Caco-2 (cell line): Measurements from ENCODE around the gene GTPBP3. TPM values are rescaled to one million over a fixed set of nuclear protein-coding genes. Genes with fewer than 3 reads are reported as not detected.
"Not testable (repeated sequence)": the region's sequence is repeated elsewhere in the genome, so short reads cannot be mapped to it uniquely, and the experiment has no call there.

Experiments used
- BruUV-seq: library from RNA; stranded (reverse); fragments of 400-500 nt; replicated peaks from 2 replicates; lab custom pipeline; 2021; lab: Mats Ljungman, UMichigan
- CTCF ChIA-PET: fragments of 300-600 bp; sonication (Branson Sonifier 250); formaldehyde crosslinking; loops from one replicate; lab custom pipeline; 2022; ENCODE audit warnings: antibody characterized with exemption; lab: Charles Lee
- POLR2A ChIA-PET: fragments of 300-600 bp; sonication (Branson Sonifier 250); formaldehyde crosslinking; loops from one replicate; lab custom pipeline; 2022; ENCODE audit warnings: antibody characterized with exemption; lab: Charles Lee
- DNase-seq, 2 experiments: peaks; one replicate each; pipeline versions ENCODE4 v3.0.0 to v3.0.0-alpha.2; 2020 to 2022
- H3K27me3 ChIP-seq: replicated peaks from 2 replicates; pipeline ENCODE4 v1.6.0; 2011; ENCODE audit warnings: low read length; ENCODE audit not compliant: control insufficient read depth, insufficient read depth
- H3K36me3 ChIP-seq: 2 replicates; pipeline ENCODE4 v1.5.1; 2011; ENCODE audit warnings: low read length; ENCODE audit not compliant: control insufficient read depth, insufficient read depth
- H3K4me1 ChIP-seq: fragments of 250-450 bp; sonication (Bioruptor Pico); 2 replicates; pipeline ENCODE4 v1.5.1; 2020; ENCODE audit warnings: mild to moderate bottlenecking
- H3K4me3 ChIP-seq: 2 replicates; pipeline ENCODE4 v1.5.1; 2011; ENCODE audit warnings: low read depth, mild to moderate bottlenecking, control low read depth, low read length
- H3K9me3 ChIP-seq: fragments of 250-450 bp; sonication (Bioruptor Pico); 2 replicates; pipeline ENCODE4 v1.5.1; 2020; ENCODE audit warnings: mild to moderate bottlenecking, moderate library complexity
- H3K27ac Mint-ChIP-seq: one replicate; pipeline ENCODE4 v1.8.0; 2022; ENCODE audit warnings: mixed read lengths; ENCODE audit not compliant: unreplicated experiment
- H3K27me3 Mint-ChIP-seq: one replicate; pipeline ENCODE4 v1.8.0; 2022; ENCODE audit warnings: mixed read lengths; ENCODE audit not compliant: insufficient read depth, unreplicated experiment
- H3K36me3 Mint-ChIP-seq: one replicate; pipeline ENCODE4 v1.8.0; 2022; ENCODE audit warnings: mild to moderate bottlenecking, mixed read lengths; ENCODE audit not compliant: insufficient read depth, unreplicated experiment
- H3K4me1 Mint-ChIP-seq: one replicate; pipeline ENCODE4 v1.8.0; 2022; ENCODE audit warnings: low read depth, mixed read lengths; ENCODE audit not compliant: unreplicated experiment
- H3K4me3 Mint-ChIP-seq: one replicate; pipeline ENCODE4 v1.8.0; 2022; ENCODE audit warnings: mild to moderate bottlenecking, moderate library complexity, mixed read lengths; ENCODE audit not compliant: unreplicated experiment
- H3K9me3 Mint-ChIP-seq: one replicate; pipeline ENCODE4 v1.8.0; 2022; ENCODE audit warnings: mixed read lengths; ENCODE audit not compliant: unreplicated experiment
- CTCF ChIP-seq, 2 experiments: fragments of 200-600 bp in 1 of 2; IDR thresholded peaks; 1 replicate in 1 of 2; 2 replicates in 1 of 2; pipeline versions ENCODE4 v1.5.1 to v1.8.0; 2011 to 2022; ENCODE audit warnings: antibody characterized with exemption in 1 of 2, control low read depth in 1 of 2, inconsistent platforms in 1 of 2, low read depth in 1 of 2, low read length in 1 of 2, mild to moderate bottlenecking in 1 of 2, moderate library complexity in 1 of 2; ENCODE audit not compliant: insufficient read depth in 1 of 2, severe bottlenecking in 1 of 2, unreplicated experiment in 1 of 2
- intact Hi-C: fragments of 100-400 bp; cut with micrococcal nuclease; formaldehyde crosslinking; loops from one replicate; pipeline ENCODE4 v1.10.0; 2022; ENCODE audit not compliant: unreplicated experiment
- total RNA-seq: library from RNA; stranded (reverse); gene quantifications from 2 replicates; pipeline ENCODE4 v1.2.3, GENCODE V29; 2022

GTPBP3 gene
- total RNA-seq, 1 experiment from 2014 or later, result 50.7 TPM

- Histone ChIP-seq H3K27me3 (no peaks in the 10 kb centered on the region), H3K9me3 (peaks cover 5% of the 10 kb centered on the region; the same call in 1 of the 2 replicates), H3K36me3 (peaks cover 3% of the 10 kb centered on the region; the same call in 1 of the 2 replicates), H3K4me3 (no peak overlapping the region), H3K4me1 (no peaks in the 10 kb centered on the region)
- Mint-ChIP-seq H3K36me3 (peaks cover 27% of the 10 kb centered on the region), H3K9me3 (no peaks in the 10 kb centered on the region), H3K4me1 (no peaks in the 10 kb centered on the region), H3K27me3 (no peaks in the 10 kb centered on the region), H3K4me3 (no peak overlapping the region), H3K27ac (no peak overlapping the region)
- BruUV-seq, result no TSS peak
- ChIA-PET POLR2A (no interaction called here), CTCF (interaction anchor here (0.6 to 0.7 kb wide), 3 partner anchors 11 to 256 kb away, joined by 3 to 4 read pairs (median 3); no protein-coding TSS in a partner anchor)
- peak; percentile 59 to 60 for DNase-seq
- TF ChIP-seq CTCF (IDR thresholded peaks at IDR 0.05; ENCODE audit: insufficient read depth in 1 of 2, low read depth in 1 of 2, low read length in 1 of 2, severe bottlenecking in 1 of 2, unreplicated experiment in 1 of 2), result no peak
- intact Hi-C loops, result loop anchor here (5.0 kb wide), 1 partner anchor 33 kb away; no protein-coding TSS in a partner anchor
Measured at GRCh38 chr19:17294051-17294891, 43.1 kb upstream of the GTPBP3 start.

GRCh38 chr19:17295551-17295950 is 41.8 kb upstream of the GTPBP3 start:
- CTCF ChIA-PET, result interaction anchor here (0.6 kb wide), 1 partner anchor 10 kb away, joined by 4 read pairs; no protein-coding TSS in a partner anchor
- POLR2A ChIA-PET, result not testable (repeated sequence)

GRCh38 chr19:17296273-17296672 is 41.1 kb upstream of the GTPBP3 start:
- no peak overlapping the region for H3K27ac Mint-ChIP-seq
- H3K4me1 ChIP-seq, result no peaks in the 10 kb centered on the region
- peaks cover 3% of the 10 kb centered on the region; the same call in 1 of the 2 replicates for H3K36me3 ChIP-seq
- no peaks in the 10 kb centered on the region for H3K27me3 ChIP-seq
- no peaks in the 10 kb centered on the region for H3K4me1 Mint-ChIP-seq
- BruUV-seq, result no TSS peak
- intact Hi-C loops, result no loop called here
- TF ChIP-seq CTCF (IDR thresholded peaks at IDR 0.05; ENCODE audit: insufficient read depth in 1 of 2, low read depth in 1 of 2, low read length in 1 of 2, severe bottlenecking in 1 of 2, unreplicated experiment in 1 of 2), result no peak
- peaks cover 5% of the 10 kb centered on the region; the same call in 1 of the 2 replicates for H3K9me3 ChIP-seq
- ChIA-PET POLR2A (no interaction called here), CTCF (interaction anchor here (0.6 kb wide), 1 partner anchor 9 kb away, joined by 4 read pairs; no protein-coding TSS in a partner anchor)
- no peak overlapping the region for H3K4me3 Mint-ChIP-seq
- no peak for DNase-seq
- no peaks in the 10 kb centered on the region for H3K27me3 Mint-ChIP-seq
- no peaks in the 10 kb centered on the region for H3K9me3 Mint-ChIP-seq
- peaks cover 27% of the 10 kb centered on the region for H3K36me3 Mint-ChIP-seq
- H3K4me3 ChIP-seq, result no peak overlapping the region

More at GRCh38 chr19:17295551-17295950, 41.8 kb upstream of the GTPBP3 start:
- DNase-seq, H3K4me3 ChIP-seq, H3K36me3 ChIP-seq, H3K27ac Mint-ChIP-seq, H3K9me3 Mint-ChIP-seq, H3K4me1 Mint-ChIP-seq, BruUV-seq, H3K9me3 ChIP-seq, H3K4me3 Mint-ChIP-seq, H3K4me1 ChIP-seq, intact Hi-C loops, H3K27me3 Mint-ChIP-seq, H3K27me3 ChIP-seq: not testable (repeated sequence)
- peaks cover 27% of the 10 kb centered on the region for H3K36me3 Mint-ChIP-seq
